Body of pancreas (tissue), 4 donors: ENCODE results near the gene ZNF277. TPM values are rescaled to one million over a fixed set of nuclear protein-coding genes. Genes with fewer than 3 reads are reported as not detected.
A peak's percentile ranks its signal among the peaks of the same experiment; 100 is the strongest.

Source experiments
- ATAC-seq: fragments of 150-250 bp; one replicate; pipeline ENCODE4 v1.9.1; 2016
- DNase-seq, 4 donors: peaks; one replicate each; pipeline ENCODE4 v3.0.0-alpha.2; 2019
- H3K27ac ChIP-seq, 4 donors: fragments of 200-600 bp; sonication (generic); 1 replicate in 3 of 4; 2 replicates in 1 of 4; pipeline versions ENCODE4 v1.5.1 to v1.6.1; 2016 to 2019; ENCODE audit warnings: mild to moderate bottlenecking in 1 of 4, mixed read lengths in 1 of 4, moderate library complexity in 1 of 4
- H3K27me3 ChIP-seq, 2 donors: fragments of 200-600 bp; sonication (generic); one replicate each; pipeline ENCODE4 v1.6.0; 2016; ENCODE audit warnings: mild to moderate bottlenecking in 1 of 2
- H3K36me3 ChIP-seq, 2 donors: fragments of 200-600 bp; sonication (generic); replicated peaks in 1 of 2; 2 replicates each; pipeline ENCODE4 v1.5.1; 2016; ENCODE audit warnings: low read depth in 2 of 2; ENCODE audit not compliant: insufficient read depth in 1 of 2
- H3K4me1 ChIP-seq: fragments of 200-600 bp; sonication (generic); one replicate; pipeline ENCODE4 v1.6.0; 2016
- H3K4me3 ChIP-seq, 2 donors: fragments of 200-600 bp; sonication (generic); 1 replicate in 1 of 2; 2 replicates in 1 of 2; pipeline ENCODE4 v1.5.1; 2016 to 2019
- H3K9me3 ChIP-seq, 3 donors: fragments of 200-600 bp; sonication (generic); 1 replicate in 2 of 3; 2 replicates in 1 of 3; pipeline ENCODE4 v1.5.1; 2016
- CTCF ChIP-seq, 7 experiments: fragments of 450-650 bp in 4 of 7; fragments of 200-600 bp in 3 of 7; sonication (generic) in 3 of 7; IDR thresholded peaks; one replicate each; pipeline ENCODE4 v1.5.1; 2016 to 2019; ENCODE audit warnings: antibody characterized with exemption in 7 of 7
- POLR2A ChIP-seq, 3 donors: fragments of 450-650 bp; IDR thresholded peaks; one replicate each; pipeline ENCODE4 v1.6.1; 2016; ENCODE audit warnings: antibody characterized with exemption in 3 of 3, mild to moderate bottlenecking in 2 of 3
- WGBS, 2 donors: methylation state at CpG; one replicate each; pipeline ENCODE4 v1.1.5; 2017; 5-methylcytosine and 5-hydroxymethylcytosine counted together
- intact Hi-C: fragments of 100-400 bp; cut with DNase I; formaldehyde crosslinking; loops from one replicate; pipeline ENCODE4 v1.15.1; 2023
- total RNA-seq, 2 donors: library from RNA; depleted of rRNA; stranded (reverse); fragments of >200 nt; gene quantifications; one replicate each; pipeline ENCODE4 v1.1.0, GENCODE V29; 2016

Gene ZNF277
- total RNA-seq, 2 donors from 2014 or later = 12.9 to 34.0 TPM

GRCh38 chr7:112204499-112205342 lies 1.8 kb upstream of the ZNF277 start:
- Histone ChIP-seq H3K27me3 (no peaks in the 10 kb centered on the region), H3K27ac (peak overlapping the region; percentile 71 to 96 (median 86)), H3K4me3 (peak overlapping the region; percentile 62 to 79), H3K4me1 (peaks cover 18% of the 10 kb centered on the region), H3K36me3 (no peaks in the 10 kb centered on the region), H3K9me3 (no peaks in the 10 kb centered on the region)
- WGBS, 2 donors = 1 to 2% methylated on average over 14 of the region's 14 CpGs
- TF ChIP-seq POLR2A (IDR thresholded peaks at IDR 0.05) (no peak), CTCF (IDR thresholded peaks at IDR 0.05) (no peak)
- ATAC-seq (no peak), DNase-seq (peak in 1 of 4 donors; percentile 17)
- intact Hi-C loops = no loop called here

GRCh38 chr7:112205343-112206237 lies 905 bp upstream of the ZNF277 start:
- Histone ChIP-seq H3K27ac (peak overlapping the region; percentile 71 to 96 (median 86)), H3K36me3 (no peaks in the 10 kb centered on the region), H3K27me3 (no peaks in the 10 kb centered on the region), H3K9me3 (no peaks in the 10 kb centered on the region), H3K4me1 (peaks cover 20% of the 10 kb centered on the region), H3K4me3 (peak overlapping the region; percentile 62 to 79)
- no peak for TF ChIP-seq POLR2A (IDR thresholded peaks at IDR 0.05)
- no peak for TF ChIP-seq CTCF (IDR thresholded peaks at IDR 0.05)
- ATAC-seq = peak; percentile 30
- intact Hi-C loops = no loop called here
- 1% methylated on average over 22 to 69 of the region's 69 CpGs for WGBS, 2 donors
- peak; percentile 51 to 68 (median 59) for DNase-seq

- intact Hi-C loops = no loop called here
- 1% methylated on average over 12 to 14 of the region's 14 CpGs for WGBS, 2 donors
These were observed 597 bp downstream of the ZNF277 start for GRCh38 chr7:112206991-112207592.

GRCh38 chr7:112207765-112208164 lies 1.3 kb downstream of the ZNF277 start:
- H3K27me3 ChIP-seq = no peaks in the 10 kb centered on the region
- intact Hi-C loops = no loop called here
- no peaks in the 10 kb centered on the region for H3K36me3 ChIP-seq
- H3K4me1 ChIP-seq = peaks cover 33% of the 10 kb centered on the region
- no peaks in the 10 kb centered on the region for H3K9me3 ChIP-seq
- WGBS, 2 donors = 77 to 79% methylated on average over 6 of the region's 6 CpGs
- DNase-seq (no peak), ATAC-seq (no peak)
- TF ChIP-seq CTCF (IDR thresholded peaks at IDR 0.05) (peak in 1 of 7 experiments; percentile 5), POLR2A (IDR thresholded peaks at IDR 0.05) (no peak)
- no peak overlapping the region for H3K4me3 ChIP-seq
- peak overlapping the region in 1 of 4 donors; percentile 91 for H3K27ac ChIP-seq

More at GRCh38 chr7:112206991-112207592, 597 bp downstream of the ZNF277 start:
- no peaks in the 10 kb centered on the region for H3K36me3 ChIP-seq
- no peaks in the 10 kb centered on the region for H3K9me3 ChIP-seq
- peak overlapping the region; percentile 67 to 96 (median 89) for H3K27ac ChIP-seq
- TF ChIP-seq CTCF (IDR thresholded peaks at IDR 0.05) (no peak), POLR2A (IDR thresholded peaks at IDR 0.05) (no peak)
- DNase-seq = no peak
- ATAC-seq = no peak
- H3K27me3 ChIP-seq = no peaks in the 10 kb centered on the region
- peak overlapping the region; percentile 64 to 79 for H3K4me3 ChIP-seq
- peaks cover 33% of the 10 kb centered on the region for H3K4me1 ChIP-seq
